AG04449 (cell line): ENCODE measurements around the gene VSX1.

Experiments used
- CTCF ChIA-PET: fragments of 350-600 bp; formaldehyde crosslinking; extraction: SDS; loops from one replicate; lab custom pipeline; 2021; ENCODE audit warnings: antibody characterized with exemption; lab: Yijun Ruan, JAX
- POLR2A ChIA-PET: fragments of 400-600, 350-600 bp; formaldehyde crosslinking; extraction: SDS; loops from one replicate; lab custom pipeline; 2020; ENCODE audit warnings: antibody characterized with exemption, inconsistent platforms; lab: Yijun Ruan, JAX
- DNase-seq: peaks from one replicate; pipeline ENCODE4 v3.0.0-alpha.2; 2010; ENCODE audit warnings: low read depth, low spot score
- H3K4me3 ChIP-seq: 2 replicates; pipeline ENCODE4 v1.5.1; 2011; ENCODE audit warnings: low read depth, mild to moderate bottlenecking, control low read depth, low read length
- TF ChIP-seq, protein P1 (sequence below): IDR thresholded peaks from one replicate; pipeline ENCODE4 v1.5.1; 2011; ENCODE audit warnings: mild to moderate bottlenecking, moderate library complexity, low read length, control low read depth, inconsistent platforms; ENCODE audit not compliant: insufficient read depth; ENCODE audit errors: missing control alignments

The VSX1 gene

GRCh38 chr20:25083773-25084625, 2.1 kb upstream of the VSX1 start:
- no peak overlapping the region for H3K4me3 ChIP-seq
- ChIA-PET POLR2A (interaction anchor here (0.5 kb wide), 1 partner anchor 26 kb away, joined by 3 read pairs; the partner anchor contains the start of gene ACSS1), CTCF (interaction anchor here (0.8 to 2.0 kb wide), 5 partner anchors 90 to 315 kb away, joined by 3 to 7 read pairs (median 3); no protein-coding TSS in a partner anchor)
- TF ChIP-seq, protein P1, sequence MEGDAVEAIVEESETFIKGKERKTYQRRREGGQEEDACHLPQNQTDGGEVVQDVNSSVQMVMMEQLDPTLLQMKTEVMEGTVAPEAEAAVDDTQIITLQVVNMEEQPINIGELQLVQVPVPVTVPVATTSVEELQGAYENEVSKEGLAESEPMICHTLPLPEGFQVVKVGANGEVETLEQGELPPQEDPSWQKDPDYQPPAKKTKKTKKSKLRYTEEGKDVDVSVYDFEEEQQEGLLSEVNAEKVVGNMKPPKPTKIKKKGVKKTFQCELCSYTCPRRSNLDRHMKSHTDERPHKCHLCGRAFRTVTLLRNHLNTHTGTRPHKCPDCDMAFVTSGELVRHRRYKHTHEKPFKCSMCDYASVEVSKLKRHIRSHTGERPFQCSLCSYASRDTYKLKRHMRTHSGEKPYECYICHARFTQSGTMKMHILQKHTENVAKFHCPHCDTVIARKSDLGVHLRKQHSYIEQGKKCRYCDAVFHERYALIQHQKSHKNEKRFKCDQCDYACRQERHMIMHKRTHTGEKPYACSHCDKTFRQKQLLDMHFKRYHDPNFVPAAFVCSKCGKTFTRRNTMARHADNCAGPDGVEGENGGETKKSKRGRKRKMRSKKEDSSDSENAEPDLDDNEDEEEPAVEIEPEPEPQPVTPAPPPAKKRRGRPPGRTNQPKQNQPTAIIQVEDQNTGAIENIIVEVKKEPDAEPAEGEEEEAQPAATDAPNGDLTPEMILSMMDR, result peak; percentile 46
- no peak for DNase-seq

GRCh38 chr20:25083141-25083772, 1.3 kb upstream of the VSX1 start:
- TF ChIP-seq, protein P1, result no peak
- no peak for DNase-seq
- ChIA-PET POLR2A (no interaction called here), CTCF (interaction anchor here (1.0 to 2.0 kb wide), 3 partner anchors 89 to 163 kb away, joined by 3 to 7 read pairs (median 4); no protein-coding TSS in a partner anchor)
- no peak overlapping the region for H3K4me3 ChIP-seq

GRCh38 chr20:25082498-25082873, 545 bp upstream of the VSX1 start:
- POLR2A ChIA-PET, result no interaction called here
- no peak for DNase-seq
- TF ChIP-seq, protein P1, result no peak
- CTCF ChIA-PET, result interaction anchor here (2.0 kb wide), 1 partner anchor 96 kb away, joined by 7 read pairs; no protein-coding TSS in a partner anchor
- H3K4me3 ChIP-seq, result no peak overlapping the region

DNA sequence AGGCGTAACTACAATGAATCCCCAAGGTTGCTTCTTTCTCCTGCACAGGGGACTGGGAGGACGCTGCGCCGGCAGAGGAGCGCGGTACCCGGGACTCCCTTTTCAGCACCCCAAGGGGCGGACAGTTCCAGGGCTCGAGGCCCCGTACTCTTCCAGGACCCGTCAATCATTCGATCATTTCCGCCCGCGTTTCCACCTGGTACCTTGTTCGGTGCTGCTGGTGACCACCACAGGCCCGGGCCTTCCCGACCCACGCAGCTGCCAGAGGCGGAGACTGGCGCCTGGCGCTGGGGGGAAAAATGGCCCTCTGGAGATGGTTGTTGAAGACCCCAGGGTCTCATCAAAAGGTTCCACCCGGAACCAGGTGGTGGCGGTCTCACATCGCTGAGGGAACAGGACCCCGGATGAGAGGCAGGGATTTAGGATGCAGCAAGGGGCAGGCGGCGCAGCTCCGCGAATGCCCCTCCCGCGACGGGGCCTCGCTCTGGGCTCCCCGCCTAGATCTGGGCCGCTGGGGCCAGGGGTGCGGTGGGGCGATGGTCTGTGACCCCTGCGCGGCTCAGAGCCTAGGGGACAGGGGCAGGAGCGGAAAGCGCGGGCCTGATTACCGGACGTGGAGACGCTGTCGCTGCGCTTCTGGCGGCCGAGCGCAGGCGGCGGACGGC, 744 bp downstream of the VSX1 start:
- no peak overlapping the region for H3K4me3 ChIP-seq
- DNase-seq, result no peak
- ChIA-PET POLR2A (no interaction called here), CTCF (interaction anchor here (1.1 kb wide), 1 partner anchor 9 kb away, joined by 3 read pairs; no protein-coding TSS in a partner anchor)
- TF ChIP-seq, protein P1, result no peak

- H3K4me3 ChIP-seq, result no peak overlapping the region
- ChIA-PET CTCF (interaction anchor here (1.7 to 1.8 kb wide), 2 partner anchors 19 to 100 kb away, joined by 6 to 7 read pairs; no protein-coding TSS in a partner anchor), POLR2A (interaction anchor here (0.7 kb wide), 1 partner anchor 54 kb away, joined by 3 read pairs; no protein-coding TSS in a partner anchor)
- TF ChIP-seq, protein P1, result no peak
- no peak for DNase-seq
Observed at GRCh38 chr20:25079171-25079570, 2.8 kb downstream of the VSX1 start.
